ENCODE measurements around the gene ABLIM2.

DNA sequence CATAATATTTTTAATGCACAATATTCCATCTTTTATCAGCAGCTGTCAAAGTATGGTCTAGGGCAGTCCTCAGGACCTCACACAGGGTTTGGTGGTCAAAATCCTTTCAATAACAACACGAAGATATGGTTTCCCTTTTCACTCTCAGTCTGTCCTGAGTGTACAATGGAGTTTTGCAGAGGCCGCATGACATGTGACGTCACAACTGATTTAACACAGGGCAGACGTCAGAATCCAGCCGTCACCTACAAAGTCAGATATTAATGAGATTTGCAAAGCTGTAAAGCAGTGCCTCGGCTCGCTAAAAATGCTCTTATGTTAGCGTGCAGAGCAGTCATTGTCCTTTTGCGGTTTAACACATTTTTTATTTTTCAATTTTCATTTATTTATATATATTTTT lies 12.5 kb downstream of the ABLIM2 start:
- TF ChIP-seq RAD21 (IDR thresholded peaks at IDR 0.05; ENCODE audit: insufficient read depth, low read depth, low read length) (no peak), SREBF2 (IDR thresholded peaks at IDR 0.05; ENCODE audit: low read length) (no peak), HDAC6 (IDR thresholded peaks at IDR 0.05; ENCODE audit: unreplicated experiment) (no peak), NR2F1 (conservative IDR thresholded peaks at IDR 0.05) (no peak), FOS (IDR thresholded peaks at IDR 0.05; ENCODE audit: borderline replicate concordance, extremely low read depth, insufficient read length) (no peak), EZH2 (IDR thresholded peaks at IDR 0.05; ENCODE audit: borderline replicate concordance, control insufficient read depth, low read depth, low read length) (no peak), POLR2A (IDR thresholded peaks at IDR 0.05; ENCODE audit: low read depth, low read length) (no peak), CHD2 (IDR thresholded peaks at IDR 0.05; ENCODE audit: borderline replicate concordance, low read depth, low read length) (no peak), EP300 (IDR thresholded peaks at IDR 0.05; ENCODE audit: borderline replicate concordance in 1 of 2, control insufficient read depth in 1 of 2, low read depth in 2 of 2, low read length in 2 of 2) (no peak)
- TF ChIP-seq, protein P1, sequence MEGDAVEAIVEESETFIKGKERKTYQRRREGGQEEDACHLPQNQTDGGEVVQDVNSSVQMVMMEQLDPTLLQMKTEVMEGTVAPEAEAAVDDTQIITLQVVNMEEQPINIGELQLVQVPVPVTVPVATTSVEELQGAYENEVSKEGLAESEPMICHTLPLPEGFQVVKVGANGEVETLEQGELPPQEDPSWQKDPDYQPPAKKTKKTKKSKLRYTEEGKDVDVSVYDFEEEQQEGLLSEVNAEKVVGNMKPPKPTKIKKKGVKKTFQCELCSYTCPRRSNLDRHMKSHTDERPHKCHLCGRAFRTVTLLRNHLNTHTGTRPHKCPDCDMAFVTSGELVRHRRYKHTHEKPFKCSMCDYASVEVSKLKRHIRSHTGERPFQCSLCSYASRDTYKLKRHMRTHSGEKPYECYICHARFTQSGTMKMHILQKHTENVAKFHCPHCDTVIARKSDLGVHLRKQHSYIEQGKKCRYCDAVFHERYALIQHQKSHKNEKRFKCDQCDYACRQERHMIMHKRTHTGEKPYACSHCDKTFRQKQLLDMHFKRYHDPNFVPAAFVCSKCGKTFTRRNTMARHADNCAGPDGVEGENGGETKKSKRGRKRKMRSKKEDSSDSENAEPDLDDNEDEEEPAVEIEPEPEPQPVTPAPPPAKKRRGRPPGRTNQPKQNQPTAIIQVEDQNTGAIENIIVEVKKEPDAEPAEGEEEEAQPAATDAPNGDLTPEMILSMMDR (IDR thresholded peaks at IDR 0.05 in 2 of 3, conservative IDR thresholded peaks at IDR 0.05 in 1 of 3; ENCODE audit: control insufficient read depth in 2 of 3, extremely low read depth in 1 of 3, insufficient read depth in 1 of 3, low read depth in 3 of 3, low read length in 3 of 3): no peak
- TF ChIP-seq, protein P2, sequence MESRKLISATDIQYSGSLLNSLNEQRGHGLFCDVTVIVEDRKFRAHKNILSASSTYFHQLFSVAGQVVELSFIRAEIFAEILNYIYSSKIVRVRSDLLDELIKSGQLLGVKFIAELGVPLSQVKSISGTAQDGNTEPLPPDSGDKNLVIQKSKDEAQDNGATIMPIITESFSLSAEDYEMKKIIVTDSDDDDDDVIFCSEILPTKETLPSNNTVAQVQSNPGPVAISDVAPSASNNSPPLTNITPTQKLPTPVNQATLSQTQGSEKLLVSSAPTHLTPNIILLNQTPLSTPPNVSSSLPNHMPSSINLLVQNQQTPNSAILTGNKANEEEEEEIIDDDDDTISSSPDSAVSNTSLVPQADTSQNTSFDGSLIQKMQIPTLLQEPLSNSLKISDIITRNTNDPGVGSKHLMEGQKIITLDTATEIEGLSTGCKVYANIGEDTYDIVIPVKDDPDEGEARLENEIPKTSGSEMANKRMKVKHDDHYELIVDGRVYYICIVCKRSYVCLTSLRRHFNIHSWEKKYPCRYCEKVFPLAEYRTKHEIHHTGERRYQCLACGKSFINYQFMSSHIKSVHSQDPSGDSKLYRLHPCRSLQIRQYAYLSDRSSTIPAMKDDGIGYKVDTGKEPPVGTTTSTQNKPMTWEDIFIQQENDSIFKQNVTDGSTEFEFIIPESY (IDR thresholded peaks at IDR 0.05): no peak
- TF ChIP-seq, protein P3, sequence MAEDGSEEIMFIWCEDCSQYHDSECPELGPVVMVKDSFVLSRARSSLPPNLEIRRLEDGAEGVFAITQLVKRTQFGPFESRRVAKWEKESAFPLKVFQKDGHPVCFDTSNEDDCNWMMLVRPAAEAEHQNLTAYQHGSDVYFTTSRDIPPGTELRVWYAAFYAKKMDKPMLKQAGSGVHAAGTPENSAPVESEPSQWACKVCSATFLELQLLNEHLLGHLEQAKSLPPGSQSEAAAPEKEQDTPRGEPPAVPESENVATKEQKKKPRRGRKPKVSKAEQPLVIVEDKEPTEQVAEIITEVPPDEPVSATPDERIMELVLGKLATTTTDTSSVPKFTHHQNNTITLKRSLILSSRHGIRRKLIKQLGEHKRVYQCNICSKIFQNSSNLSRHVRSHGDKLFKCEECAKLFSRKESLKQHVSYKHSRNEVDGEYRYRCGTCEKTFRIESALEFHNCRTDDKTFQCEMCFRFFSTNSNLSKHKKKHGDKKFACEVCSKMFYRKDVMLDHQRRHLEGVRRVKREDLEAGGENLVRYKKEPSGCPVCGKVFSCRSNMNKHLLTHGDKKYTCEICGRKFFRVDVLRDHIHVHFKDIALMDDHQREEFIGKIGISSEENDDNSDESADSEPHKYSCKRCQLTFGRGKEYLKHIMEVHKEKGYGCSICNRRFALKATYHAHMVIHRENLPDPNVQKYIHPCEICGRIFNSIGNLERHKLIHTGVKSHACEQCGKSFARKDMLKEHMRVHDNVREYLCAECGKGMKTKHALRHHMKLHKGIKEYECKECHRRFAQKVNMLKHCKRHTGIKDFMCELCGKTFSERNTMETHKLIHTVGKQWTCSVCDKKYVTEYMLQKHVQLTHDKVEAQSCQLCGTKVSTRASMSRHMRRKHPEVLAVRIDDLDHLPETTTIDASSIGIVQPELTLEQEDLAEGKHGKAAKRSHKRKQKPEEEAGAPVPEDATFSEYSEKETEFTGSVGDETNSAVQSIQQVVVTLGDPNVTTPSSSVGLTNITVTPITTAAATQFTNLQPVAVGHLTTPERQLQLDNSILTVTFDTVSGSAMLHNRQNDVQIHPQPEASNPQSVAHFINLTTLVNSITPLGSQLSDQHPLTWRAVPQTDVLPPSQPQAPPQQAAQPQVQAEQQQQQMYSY (CRISPR knock-in tag; IDR thresholded peaks at IDR 0.05): no peak
- TF ChIP-seq, protein P4, sequence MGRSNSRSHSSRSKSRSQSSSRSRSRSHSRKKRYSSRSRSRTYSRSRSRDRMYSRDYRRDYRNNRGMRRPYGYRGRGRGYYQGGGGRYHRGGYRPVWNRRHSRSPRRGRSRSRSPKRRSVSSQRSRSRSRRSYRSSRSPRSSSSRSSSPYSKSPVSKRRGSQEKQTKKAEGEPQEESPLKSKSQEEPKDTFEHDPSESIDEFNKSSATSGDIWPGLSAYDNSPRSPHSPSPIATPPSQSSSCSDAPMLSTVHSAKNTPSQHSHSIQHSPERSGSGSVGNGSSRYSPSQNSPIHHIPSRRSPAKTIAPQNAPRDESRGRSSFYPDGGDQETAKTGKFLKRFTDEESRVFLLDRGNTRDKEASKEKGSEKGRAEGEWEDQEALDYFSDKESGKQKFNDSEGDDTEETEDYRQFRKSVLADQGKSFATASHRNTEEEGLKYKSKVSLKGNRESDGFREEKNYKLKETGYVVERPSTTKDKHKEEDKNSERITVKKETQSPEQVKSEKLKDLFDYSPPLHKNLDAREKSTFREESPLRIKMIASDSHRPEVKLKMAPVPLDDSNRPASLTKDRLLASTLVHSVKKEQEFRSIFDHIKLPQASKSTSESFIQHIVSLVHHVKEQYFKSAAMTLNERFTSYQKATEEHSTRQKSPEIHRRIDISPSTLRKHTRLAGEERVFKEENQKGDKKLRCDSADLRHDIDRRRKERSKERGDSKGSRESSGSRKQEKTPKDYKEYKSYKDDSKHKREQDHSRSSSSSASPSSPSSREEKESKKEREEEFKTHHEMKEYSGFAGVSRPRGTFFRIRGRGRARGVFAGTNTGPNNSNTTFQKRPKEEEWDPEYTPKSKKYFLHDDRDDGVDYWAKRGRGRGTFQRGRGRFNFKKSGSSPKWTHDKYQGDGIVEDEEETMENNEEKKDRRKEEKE (IDR thresholded peaks at IDR 0.05): no peak
- TF ChIP-seq, protein P5, sequence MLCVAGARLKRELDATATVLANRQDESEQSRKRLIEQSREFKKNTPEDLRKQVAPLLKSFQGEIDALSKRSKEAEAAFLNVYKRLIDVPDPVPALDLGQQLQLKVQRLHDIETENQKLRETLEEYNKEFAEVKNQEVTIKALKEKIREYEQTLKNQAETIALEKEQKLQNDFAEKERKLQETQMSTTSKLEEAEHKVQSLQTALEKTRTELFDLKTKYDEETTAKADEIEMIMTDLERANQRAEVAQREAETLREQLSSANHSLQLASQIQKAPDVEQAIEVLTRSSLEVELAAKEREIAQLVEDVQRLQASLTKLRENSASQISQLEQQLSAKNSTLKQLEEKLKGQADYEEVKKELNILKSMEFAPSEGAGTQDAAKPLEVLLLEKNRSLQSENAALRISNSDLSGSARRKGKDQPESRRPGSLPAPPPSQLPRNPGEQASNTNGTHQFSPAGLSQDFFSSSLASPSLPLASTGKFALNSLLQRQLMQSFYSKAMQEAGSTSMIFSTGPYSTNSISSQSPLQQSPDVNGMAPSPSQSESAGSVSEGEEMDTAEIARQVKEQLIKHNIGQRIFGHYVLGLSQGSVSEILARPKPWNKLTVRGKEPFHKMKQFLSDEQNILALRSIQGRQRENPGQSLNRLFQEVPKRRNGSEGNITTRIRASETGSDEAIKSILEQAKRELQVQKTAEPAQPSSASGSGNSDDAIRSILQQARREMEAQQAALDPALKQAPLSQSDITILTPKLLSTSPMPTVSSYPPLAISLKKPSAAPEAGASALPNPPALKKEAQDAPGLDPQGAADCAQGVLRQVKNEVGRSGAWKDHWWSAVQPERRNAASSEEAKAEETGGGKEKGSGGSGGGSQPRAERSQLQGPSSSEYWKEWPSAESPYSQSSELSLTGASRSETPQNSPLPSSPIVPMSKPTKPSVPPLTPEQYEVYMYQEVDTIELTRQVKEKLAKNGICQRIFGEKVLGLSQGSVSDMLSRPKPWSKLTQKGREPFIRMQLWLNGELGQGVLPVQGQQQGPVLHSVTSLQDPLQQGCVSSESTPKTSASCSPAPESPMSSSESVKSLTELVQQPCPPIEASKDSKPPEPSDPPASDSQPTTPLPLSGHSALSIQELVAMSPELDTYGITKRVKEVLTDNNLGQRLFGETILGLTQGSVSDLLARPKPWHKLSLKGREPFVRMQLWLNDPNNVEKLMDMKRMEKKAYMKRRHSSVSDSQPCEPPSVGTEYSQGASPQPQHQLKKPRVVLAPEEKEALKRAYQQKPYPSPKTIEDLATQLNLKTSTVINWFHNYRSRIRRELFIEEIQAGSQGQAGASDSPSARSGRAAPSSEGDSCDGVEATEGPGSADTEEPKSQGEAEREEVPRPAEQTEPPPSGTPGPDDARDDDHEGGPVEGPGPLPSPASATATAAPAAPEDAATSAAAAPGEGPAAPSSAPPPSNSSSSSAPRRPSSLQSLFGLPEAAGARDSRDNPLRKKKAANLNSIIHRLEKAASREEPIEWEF (IDR thresholded peaks at IDR 0.05; ENCODE audit: insufficient replicate concordance, low read depth, low read length): no peak
